CD1c-positive myeloid dendritic cell (primary cell): Measurements from ENCODE around the gene NFATC4.
"Not testable (repeated sequence)": the region's sequence is repeated elsewhere in the genome, so short reads cannot be mapped to it uniquely, and the experiment has no call there.

Experiments used
- DNase-seq: peaks from one replicate; pipeline ENCODE4 v3.0.0-alpha.2; 2016; ENCODE audit errors: extremely low spot score

Gene NFATC4

DNA sequence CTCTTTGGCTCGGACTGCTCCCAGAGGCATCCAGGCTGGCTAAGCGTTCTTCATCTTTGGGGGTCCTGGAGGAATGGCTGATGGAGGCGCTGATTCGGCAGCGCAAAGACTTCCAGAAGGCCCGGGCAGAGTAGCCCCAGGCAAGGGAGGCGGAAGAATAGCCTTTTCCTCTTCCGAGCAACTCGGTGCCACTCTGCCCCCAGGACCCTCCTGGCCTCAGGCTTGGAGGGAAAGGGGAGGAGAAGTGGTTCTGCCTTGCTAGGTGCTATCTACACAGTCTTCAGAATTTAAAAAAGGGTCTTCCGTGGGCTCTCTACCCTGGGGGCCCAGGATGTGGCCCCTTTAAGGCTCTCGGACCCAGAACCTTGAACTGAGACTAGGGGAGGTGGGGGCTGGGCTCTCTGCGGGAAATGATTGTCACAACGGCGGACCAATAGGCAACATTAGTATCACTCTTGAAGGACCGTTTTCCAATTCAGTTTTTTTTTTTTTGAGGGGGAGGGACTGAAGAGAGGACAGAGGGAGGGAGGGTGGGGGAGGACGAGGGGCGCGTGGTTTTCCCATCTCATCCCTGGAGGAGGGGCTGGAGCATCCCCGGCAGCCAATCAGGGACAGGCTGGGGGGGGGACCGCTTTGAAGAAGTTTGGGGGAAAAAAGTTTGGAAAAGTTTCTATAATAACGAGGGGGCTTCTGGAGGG, at the start of gene NFATC4:
TSS of gene NFATC4 (plus strand) at position 671 of the 698 bp plus-strand sequence. CDS start 157 bp downstream, outside the sequence.
- DNase-seq = no peak

DNA sequence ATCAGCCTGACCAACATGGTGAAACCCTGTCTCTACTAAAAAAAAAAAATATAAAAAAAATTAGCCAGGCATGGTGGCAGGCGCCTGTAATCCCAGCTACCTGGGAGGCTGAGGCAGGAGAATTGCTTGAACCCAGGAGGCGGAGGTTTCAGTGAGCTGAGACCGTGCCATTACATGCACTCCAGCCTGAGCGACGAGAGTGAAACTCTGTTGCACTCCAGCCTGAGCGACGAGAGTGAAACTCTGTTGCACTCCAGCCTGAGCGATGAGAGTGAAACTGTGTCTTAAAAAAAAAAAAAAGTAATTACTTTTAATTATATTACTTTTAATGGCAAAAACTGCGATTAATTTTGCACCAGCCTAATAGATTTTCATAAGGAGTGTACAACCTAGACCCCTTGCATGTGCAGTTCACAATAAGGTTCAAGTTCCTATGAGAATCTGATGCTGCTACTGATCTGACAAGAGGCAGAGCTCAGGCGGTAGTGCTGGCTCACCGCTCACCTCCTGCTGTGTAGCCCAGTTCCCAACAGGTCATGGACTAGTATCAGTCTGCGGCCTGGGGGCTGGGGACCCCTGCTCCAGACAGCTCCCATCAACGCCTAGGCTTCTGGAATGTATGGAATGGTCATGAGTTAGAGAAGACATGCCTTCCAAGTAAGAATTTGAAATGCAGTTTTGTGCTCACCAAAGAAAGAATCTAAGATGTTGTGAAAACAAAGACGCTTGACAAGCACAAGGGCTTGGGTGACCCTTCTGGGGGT, 46.6 kb upstream of the NFATC4 start:
- DNase-seq = no peak

DNA sequence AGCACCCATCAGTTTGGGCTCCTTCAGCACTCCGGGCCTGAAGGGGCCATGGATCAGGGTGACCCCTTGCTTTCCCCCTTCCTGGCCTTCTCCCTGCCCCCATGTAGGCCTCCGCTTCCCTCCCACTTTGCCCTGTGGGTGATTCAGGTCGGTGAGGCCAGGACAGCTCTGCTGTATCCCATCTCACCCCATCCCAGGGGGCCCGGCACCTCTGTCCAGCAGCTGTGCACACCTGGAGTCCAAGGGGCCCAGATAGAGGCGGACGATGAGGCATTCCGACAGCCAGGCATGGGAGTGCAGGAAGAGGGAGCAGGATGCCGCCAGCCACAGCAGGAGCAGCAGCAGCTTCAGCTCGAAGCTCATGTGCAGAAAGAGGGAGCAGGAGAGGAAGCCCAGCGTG, 45.3 kb upstream of the NFATC4 start:
- no peak for DNase-seq

DNA sequence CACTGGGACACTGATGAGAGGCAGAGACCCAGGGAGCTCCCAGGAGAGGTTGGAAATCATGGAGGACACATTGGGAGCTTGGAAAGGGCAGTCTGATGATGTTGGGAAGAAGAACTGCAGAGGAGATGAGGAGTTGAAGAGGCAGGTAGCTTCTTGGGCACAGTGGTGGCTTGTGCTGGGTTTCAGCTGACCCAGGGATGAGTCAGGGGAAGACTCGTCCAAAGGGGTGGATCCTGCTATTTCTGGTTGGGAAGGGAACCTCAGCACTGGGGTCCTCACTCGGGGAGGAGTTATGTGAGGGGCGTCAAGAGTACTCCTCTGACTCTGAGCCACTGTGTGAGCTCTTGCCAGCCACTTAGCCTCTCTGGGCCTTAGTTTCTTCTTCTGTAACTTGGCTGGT, 44.6 kb upstream of the NFATC4 start:
- DNase-seq = no peak

DNA sequence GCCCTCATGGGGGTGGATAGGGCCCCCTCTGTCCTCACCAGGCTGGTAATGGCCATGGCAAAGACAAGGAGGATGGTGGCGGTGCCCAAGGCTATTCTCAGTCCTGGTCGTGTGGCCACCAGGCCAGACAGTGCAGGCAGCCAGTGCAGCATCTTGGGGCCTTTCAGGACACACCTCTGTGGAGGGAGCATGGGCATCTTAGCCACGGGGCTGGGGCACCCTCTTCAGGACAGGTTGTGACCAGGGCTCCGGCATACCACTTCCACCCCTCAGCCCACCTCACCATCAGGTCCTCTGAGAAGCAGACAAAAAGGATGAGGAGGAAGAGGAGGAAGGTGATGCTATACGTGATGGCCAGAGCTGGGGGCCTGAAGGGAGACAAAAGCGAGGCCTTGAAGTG, 44.0 kb upstream of the NFATC4 start:
- DNase-seq = no peak

DNA sequence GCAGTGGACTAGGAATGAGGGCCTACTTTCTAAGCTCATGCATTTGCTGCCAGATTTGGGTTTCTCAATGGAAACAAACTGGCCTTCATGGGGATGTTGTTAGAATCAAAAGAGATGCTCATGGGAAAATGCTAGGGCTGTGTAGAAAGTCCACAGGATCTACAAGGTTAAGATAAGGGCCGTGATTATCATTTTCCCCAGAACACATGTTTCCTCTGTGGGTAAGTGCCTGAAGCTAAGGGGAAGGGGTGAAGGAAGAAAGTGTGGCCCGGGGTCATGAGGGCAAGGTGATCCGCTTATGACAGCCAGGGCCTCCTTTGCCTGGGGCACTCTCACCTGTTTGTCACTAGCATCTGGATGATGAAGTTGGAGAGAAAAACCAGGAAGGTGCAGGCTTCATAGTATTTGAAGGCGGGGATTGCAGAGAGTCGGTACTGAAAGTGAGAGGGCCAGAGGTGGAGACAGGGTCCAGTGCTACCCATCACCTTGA, 42.9 kb upstream of the NFATC4 start:
- DNase-seq = no peak

DNA sequence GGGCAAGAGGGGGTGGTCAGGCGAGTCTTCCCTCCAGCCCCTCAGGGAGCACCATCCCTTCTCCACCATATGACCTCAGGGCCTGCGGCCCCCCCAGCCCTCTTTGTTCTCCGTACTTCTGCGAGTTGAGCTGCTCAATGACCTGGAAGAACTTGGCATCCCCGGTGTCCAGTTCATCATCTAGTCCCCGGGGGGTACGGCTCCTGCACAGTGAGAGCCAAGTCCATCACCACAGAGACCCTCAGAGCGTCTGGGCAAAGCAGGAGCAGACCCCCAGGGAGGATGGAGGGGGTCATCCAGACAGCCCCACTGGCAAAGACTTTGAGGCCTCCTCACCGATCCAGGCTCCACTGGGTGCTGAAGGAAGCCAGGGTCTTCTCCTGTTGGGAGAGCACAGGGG, 42.0 kb upstream of the NFATC4 start:
- no peak for DNase-seq

DNA sequence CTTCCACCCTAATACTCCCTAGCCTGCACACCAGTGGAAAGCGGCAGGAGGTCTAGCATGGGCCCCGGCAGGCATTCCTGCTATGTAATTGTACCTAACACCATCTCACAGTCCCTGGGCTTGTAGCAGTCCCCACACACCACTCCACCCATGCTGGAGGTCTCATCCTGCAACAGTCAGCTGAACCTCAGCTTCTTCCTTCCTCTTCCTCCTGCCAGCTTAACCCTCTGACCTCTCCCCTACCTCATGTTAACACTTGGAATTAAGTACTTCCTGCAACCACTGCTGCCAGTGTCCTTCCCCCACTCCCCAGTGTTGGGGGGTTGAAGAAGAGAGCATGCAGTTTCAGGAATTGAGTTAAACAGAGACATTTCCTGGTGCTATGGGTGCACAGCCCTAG, 40.7 kb upstream of the NFATC4 start:
- DNase-seq = peak; percentile 54

DNA sequence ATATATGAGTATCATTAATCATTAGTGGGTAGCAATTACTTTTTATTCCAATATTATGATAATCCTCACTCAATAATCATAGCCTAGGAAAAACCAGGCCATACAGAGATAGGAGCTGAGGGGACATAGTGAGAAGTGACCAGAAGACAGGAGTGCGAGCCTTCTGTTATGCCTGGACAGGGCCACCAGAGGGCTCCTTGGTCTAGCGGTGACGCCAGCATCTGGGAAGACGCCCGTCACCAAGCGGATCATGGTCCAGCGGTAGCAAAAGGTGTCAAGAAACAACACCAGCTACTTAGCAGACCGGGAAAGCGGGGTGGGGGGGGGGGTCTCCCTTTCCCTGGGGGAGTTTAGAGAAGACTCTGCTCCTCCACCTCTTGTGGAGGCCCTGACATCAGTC, 40.1 kb upstream of the NFATC4 start:
- not testable (repeated sequence) for DNase-seq

DNA sequence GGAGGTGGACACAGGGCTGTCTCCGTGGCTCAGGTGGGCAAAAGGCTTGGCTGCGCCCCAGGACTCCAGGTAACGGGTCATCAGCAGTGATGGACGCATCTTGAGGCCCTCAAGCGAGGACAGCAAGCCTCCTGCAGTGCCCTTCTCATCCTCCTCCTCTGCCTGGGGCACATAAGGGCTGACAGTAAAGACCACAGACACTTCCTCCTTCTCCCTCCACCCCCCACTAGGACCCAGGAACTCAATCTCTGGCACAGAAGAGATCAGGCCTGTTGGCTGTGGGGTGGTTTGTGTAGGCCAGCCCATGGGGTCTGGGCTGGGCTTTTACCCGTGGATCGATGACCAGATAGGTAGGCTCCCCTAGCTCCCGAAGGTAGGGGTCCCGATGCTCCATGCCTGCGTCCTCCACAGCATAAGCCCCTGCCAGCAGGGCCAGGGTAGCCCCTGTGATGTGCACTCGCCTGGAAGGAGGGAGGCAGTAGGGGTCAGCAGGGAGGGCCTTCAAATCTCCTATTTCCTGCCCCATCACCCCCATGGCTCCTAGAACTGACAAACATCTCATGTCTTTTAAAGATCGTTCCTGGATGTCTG, 38.8 kb upstream of the NFATC4 start:
- no peak for DNase-seq

DNA sequence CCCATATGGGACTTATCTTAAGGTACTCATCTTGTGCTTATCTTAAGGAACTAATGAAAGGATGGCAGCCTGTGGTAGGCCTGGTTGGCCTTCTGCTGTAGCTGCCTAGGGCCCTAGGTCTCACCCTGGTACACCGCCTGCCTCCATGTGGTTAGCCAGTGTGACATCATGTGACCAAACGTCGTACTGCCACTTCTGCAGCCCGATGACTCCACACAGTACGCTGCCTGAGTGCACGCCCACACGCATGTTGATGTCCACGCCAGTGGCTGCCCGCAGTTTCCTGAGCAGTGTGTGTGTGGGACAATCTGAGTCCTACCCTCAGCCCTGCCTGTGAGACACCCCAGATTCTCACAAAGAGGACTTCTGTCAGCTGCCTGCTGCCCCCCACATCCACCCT, 38.2 kb upstream of the NFATC4 start:
- peak; percentile 95 for DNase-seq

DNA sequence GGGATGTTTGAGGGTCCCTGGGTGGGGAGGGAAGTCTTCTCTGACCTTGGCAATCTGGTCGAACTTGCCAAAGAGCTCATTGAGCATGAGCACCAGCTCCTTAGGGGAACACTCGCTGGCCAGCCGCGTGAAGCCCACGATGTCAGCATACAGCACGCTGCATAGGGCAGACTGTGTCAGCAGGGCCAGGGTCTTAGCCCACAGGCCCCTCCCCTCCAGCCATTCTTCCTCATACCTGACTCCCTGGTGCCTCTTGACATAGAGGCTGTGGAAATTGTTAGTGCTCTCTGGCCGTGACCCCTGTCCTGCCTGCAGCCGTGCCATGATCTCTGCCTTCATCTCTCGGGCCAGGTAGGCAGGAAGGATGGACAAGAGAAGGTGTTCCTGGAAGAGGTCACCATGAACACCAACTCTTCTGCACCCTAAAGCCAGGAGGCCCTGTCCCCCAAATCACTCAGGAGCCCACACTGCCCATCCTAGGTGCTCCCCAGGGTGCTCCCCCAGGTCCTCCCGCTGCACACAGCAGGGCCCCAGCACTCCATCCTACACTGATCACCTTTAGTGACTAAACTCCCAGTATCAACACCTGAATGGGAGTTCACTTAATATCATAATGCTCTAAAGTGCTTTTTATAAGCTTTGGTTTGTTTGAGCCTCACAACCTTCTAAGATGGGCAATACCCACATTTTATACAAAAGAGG, 36.9 kb upstream of the NFATC4 start:
- no peak for DNase-seq

DNA sequence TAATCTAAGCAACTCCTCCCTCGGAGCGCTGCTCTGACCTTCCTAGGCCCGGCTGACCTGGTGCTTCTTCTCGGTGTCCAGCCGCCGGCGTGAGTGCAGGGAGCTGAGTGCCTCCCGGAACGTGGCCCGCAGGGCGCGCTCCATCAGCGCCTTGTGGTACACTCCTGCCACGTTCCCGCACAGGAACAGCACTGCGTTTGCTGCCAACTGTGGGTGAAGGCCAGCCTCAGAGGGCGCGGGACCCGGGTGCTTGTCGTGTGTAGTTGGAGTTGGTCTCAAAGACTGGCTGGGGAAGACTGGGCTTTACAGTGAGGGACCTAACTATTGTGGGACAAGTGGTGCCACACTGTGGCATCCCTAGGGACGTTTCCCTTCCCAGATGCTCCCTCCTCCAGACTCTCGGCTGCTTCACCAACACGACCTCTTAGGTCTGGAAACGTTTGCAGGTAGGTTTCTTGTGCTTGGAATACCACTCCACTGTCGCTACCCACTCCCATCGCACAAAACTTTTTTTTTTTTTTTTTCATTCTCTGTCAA, 36.2 kb upstream of the NFATC4 start:
- DNase-seq = no peak

DNA sequence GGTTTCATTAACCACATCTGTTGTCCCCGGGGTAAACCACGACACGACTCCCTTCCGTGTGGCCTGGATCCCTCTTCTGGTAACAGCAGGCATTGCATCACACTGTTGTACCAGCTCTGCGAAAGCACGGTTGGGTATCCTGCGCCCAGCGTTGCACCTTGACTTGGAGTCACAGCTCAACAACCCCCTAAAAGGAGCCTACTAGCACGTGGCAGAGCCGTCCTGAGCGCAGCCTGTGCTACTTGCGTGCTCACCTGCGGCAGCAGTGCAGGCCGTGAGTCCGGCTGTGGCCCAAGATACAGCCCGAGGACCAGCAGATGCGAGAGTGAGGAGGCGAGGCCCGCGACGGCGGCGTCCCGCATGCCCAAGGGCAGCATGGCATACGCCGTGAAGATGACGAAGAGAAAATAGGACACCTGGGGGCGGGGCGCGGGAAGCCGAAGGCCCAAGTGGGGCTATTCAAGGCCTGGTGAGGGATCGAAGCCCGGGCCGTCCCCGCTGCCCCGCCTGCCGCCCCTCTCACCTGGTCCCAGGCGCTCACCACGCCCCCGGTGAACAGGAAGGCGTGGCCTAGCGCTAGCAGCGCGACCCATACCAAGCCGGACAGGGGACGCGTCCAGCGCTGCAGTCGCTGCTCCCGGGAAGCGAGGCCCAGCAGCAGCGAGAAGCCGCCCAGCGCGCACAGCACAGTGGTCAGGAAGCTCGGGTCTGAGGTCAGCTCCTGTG, 35.6 kb upstream of the NFATC4 start:
- DNase-seq = peak; percentile 82

DNA sequence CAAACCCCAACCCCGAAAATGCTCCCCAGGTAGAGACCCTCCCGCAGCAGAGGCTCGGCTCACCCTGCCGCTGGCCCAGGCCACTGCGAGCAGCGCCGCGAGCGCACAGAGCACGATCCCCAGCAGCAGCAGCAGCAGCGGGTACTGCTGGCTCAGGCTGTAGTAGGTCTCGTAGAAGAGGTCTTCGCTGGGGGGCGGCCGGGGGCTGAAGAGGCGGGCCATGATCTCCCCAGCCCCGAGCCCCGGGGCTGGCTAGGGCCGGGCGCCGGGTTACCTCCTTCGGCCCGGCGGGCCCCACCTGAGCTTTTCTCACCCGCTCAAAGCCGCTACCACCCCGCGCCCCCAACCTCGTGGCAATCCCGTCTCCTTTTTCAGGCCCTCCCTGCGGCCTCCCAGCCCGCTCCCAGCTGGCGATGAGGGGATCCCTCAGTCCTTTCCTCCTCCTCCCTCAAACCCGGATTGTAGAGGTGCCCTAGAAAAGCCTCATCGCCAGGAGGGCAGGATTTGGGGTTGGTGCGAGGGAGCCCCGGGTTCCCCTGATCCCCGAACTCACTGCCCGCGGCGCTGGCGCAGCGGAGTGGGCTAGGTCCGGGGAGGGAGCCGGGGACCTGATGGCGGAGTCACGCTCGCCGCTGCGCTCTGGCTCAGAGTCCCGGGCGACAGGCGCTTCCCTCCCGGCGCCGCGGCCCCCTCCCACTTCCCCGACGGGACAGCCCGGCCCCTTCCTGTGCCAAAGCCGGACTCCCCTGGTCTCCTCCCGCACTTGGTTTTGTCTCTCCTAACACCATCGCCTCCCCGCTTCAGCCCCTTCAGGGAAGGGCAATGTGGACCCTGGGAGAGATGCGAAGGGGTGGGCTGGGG, 33.3 kb upstream of the NFATC4 start, which contains the start of gene ADCY4:
TSS of gene ADCY4 (minus strand) at position 641 of the 861 bp plus-strand sequence. CDS start at position 222, 419 bp downstream.
- no peak for DNase-seq

DNA sequence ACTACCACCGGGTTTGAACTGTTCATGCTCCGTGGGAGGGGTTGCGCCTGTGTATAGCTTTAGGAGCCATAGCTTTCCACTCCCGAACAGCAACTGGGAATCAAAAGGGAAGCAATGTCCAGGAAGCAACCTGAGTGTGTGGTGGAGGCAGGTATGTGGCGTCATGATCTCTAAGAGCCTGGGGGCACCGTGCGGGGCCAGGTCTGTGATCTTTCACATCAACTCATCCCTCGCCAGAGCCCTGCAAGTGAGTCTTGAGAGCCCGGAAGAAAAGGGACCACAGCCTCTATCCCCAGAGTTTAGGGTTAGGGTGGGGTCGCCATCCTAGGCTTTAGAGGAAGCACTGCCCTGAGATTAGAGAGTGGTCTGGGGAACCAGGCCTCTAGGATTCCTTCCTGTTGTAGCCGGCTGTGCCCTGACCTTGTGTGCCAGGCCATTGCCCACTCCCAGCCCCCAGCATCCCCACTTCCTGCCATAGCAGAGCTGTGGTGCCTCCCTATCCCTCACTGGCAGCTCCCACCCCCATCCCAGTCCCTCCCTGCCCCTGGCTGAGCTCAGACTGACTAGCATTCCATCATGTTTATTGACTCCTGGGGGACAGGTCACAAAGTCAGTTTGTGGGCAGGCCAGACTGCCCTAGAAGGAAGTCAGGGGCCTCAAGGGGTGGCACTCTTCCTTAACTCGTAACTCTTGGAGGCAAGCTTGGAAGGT, 32.4 kb upstream of the NFATC4 start:
- DNase-seq = no peak

DNA sequence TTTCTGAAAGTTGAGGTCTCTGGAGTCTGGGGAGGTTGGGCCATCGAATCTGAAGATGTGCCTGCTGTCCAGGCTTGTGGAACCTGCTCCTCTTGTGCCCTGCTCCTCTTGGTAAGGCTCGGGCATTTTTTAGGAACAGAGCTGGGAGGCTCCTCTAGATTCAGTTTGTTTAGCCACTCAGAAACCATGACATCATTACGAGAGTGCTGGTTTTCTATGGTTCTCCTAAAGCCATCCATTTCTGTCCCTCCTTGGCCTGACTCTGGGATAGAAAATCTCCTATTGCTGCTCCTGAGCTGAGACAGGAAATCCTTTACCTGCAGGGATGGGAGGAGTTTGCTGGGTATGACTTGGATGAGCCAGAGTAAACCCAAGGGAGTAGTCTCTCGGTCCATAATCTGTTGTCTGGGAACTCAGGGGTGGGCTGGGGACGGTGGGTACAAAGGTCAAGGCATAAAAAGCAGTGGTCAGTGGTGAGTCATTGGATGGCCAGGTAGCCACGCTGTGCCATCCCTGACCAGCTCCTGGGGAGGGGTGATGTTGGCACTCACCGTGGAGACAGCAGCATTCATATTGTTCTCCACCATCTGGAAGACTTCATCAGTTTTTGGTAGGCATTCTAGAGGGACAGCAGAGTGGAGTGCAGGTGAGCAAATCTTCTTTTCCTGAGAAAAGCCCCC, 30.7 kb upstream of the NFATC4 start:
- no peak for DNase-seq

DNA sequence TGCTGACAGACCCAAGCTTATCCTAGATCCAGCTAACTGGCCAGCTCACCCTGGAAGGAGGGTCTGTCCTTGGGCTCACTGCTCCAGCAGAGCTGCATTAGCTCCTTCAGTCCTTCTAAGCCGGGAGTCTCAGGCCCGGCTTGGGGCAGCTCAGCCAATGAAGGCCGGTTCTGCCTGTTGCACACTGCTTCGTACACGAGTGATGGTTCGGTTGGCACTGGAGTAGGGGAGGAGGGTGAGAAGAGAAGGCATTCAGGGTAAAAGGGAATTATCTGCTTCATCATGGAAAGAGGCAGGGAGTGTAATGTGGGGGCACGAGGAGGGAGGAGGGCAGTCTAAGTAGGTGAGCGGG, 30.2 kb upstream of the NFATC4 start:
- DNase-seq = no peak

DNA sequence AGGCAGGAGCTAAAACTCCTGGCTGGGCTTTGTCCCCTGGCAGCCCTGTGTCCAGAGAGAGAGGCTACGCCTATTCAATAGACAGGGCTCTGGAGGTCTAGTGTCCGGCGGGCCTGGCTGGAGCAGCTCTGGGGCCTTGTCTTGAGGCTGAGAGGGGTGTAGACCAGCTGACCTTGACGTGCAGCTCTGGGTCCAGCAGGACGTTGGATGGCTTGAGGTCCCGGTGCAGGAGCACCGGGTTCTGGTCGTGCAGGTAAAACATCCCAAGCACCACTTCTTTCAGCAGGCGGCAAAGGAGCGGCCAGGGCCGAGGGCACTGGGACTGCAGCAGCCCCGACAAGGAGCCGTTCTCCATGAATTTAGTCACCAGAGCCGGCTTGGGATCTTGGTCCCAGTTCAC, 29.1 kb upstream of the NFATC4 start:
- DNase-seq = no peak
